H1 (cell line): ENCODE data around the gene OLR1. TPM values are rescaled to one million over a fixed set of nuclear protein-coding genes. Genes with fewer than 3 reads are reported as not detected.

ENCODE experiments used
- ATF2 ChIP-seq: IDR thresholded peaks from 2 replicates; pipeline ENCODE4 v1.6.1; 2012; ENCODE audit warnings: low read length, inconsistent platforms
- BCL11A ChIP-seq, 2 experiments: IDR thresholded peaks; one replicate each; pipeline ENCODE4 v1.6.1; 2011; ENCODE audit warnings: low read depth in 2 of 2, low read length in 2 of 2, mild to moderate bottlenecking in 2 of 2
- CEBPB ChIP-seq: IDR thresholded peaks from 2 replicates; pipeline ENCODE4 v1.6.1; 2012; ENCODE audit warnings: low read depth, low read length
- CREB1 ChIP-seq: IDR thresholded peaks from 2 replicates; pipeline ENCODE4 v1.6.1; 2012; ENCODE audit warnings: inconsistent platforms
- EP300 ChIP-seq, 2 experiments: IDR thresholded peaks; 1 replicate in 1 of 2; 2 replicates in 1 of 2; pipeline ENCODE4 v1.6.1; 2011 to 2012; ENCODE audit warnings: low read depth in 2 of 2, low read length in 2 of 2, mild to moderate bottlenecking in 2 of 2, borderline replicate concordance in 1 of 2, inconsistent platforms in 1 of 2, moderate library complexity in 1 of 2
- GTF2F1 ChIP-seq: IDR thresholded peaks from 2 replicates; pipeline ENCODE4 v1.6.1; 2012; ENCODE audit warnings: low read depth, low read length, improper control_type of control experiment, borderline replicate concordance
- JUN ChIP-seq: IDR thresholded peaks from 2 replicates; pipeline ENCODE4 v1.6.1; 2011; ENCODE audit warnings: low read depth, mild to moderate bottlenecking, improper control_type of control experiment, low read length
- KDM5A ChIP-seq: fragments of 200-600 bp; IDR thresholded peaks from 2 replicates; pipeline ENCODE4 v1.7.1; 2012; ENCODE audit warnings: mild to moderate bottlenecking, low read length, inconsistent platforms, mixed read lengths
- NRF1 ChIP-seq: IDR thresholded peaks from 2 replicates; pipeline ENCODE4 v1.6.1; 2011; ENCODE audit warnings: mild to moderate bottlenecking, low read depth, low read length, improper control_type of control experiment
- RAD21 ChIP-seq, 2 experiments: IDR thresholded peaks in 1 of 2; conservative IDR thresholded peaks in 1 of 2; 2 replicates each; pipeline ENCODE4 v1.6.1; 2011; ENCODE audit warnings: low read depth in 2 of 2, low read length in 2 of 2, improper control_type of control experiment in 1 of 2, inconsistent platforms in 1 of 2, mild to moderate bottlenecking in 1 of 2, moderate library complexity in 1 of 2
- RBBP5 ChIP-seq: IDR thresholded peaks from 2 replicates; pipeline ENCODE4 v1.7.1; 2012; ENCODE audit warnings: low read depth, mild to moderate bottlenecking, inconsistent platforms, low read length, moderate library complexity, borderline replicate concordance
- ZNF274 ChIP-seq: IDR thresholded peaks from 2 replicates; pipeline ENCODE4 v1.7.0; 2012; ENCODE audit warnings: low read length, borderline replicate concordance; ENCODE audit errors: extremely low read depth
- polyA plus RNA-seq, 7 experiments: library from polyadenylated mRNA; depleted of rRNA in 3 of 7; stranded (reverse) in 5 of 7; unstranded in 2 of 7; fragments of >200 nt in 5 of 7; fragments of 200-250 nt in 2 of 7; gene quantifications; 1 replicate in 5 of 7; 2 replicates in 1 of 7; 4 replicates in 1 of 7; pipeline versions ENCODE4 v1.2.1 to v1.2.3, GENCODE V29; 2011 to 2013; ENCODE audit warnings: missing spikeins in 2 of 7, mixed read lengths in 2 of 7
- total RNA-seq: library from RNA; stranded (reverse); fragmentation: NEBNext Ultra II Directional; extraction: Animal tissue kit (Norgen Biotek cat#: 25700); gene quantifications from 2 replicates; pipeline ENCODE4 v1.2.1, GENCODE V29; 2021

The OLR1 gene
- total and polyA plus RNA-seq, 2 of the 8 experiments (the other 6 are each of a cell fraction or from before 2014, with no cell fraction given), result not detected

GRCh38 chr12:10153271-10154144 lies 18.4 kb downstream of the OLR1 start (continued):
- TF ChIP-seq BCL11A (IDR thresholded peaks at IDR 0.05; ENCODE audit: low read depth in 2 of 2, low read length in 2 of 2) (no peak), KDM5A (no peak), ATF2 (no peak), CEBPB (no peak), ZNF274 (no peak), RAD21 (IDR thresholded peaks at IDR 0.05 in 1 of 2, conservative IDR thresholded peaks at IDR 0.05 in 1 of 2; ENCODE audit: low read depth in 2 of 2, low read length in 2 of 2) (peak; percentile 54 to 66), JUN (no peak), RBBP5 (peak; percentile 92), NRF1 (no peak), CREB1 (peak; percentile 31; the same call in 1 of the 2 replicates), GTF2F1 (no peak), EP300 (IDR thresholded peaks at IDR 0.05; ENCODE audit: borderline replicate concordance in 1 of 2, low read depth in 2 of 2, low read length in 2 of 2) (no peak)
